TTC549 (cell line): Measurements from ENCODE around the gene ADGRD1.

Experiments used
- FAIRE-seq: peaks from 2 replicates; lab custom pipeline; 2012; peaks lifted over from hg19 to GRCh38; lab: Jason Lieb, UNC

Gene ADGRD1

GRCh38 chr12:131164096-131164872, 210.6 kb downstream of the ADGRD1 start:
- no peak for FAIRE-seq

GRCh38 chr12:131166717-131167116, 213.0 kb downstream of the ADGRD1 start:
- no peak for FAIRE-seq

- no peak for FAIRE-seq
These were observed 213.6 kb downstream of the ADGRD1 start for GRCh38 chr12:131167334-131167733.

- FAIRE-seq, result no peak
These were observed 217.3 kb downstream of the ADGRD1 start for GRCh38 chr12:131171029-131171428.

GRCh38 chr12:131174901-131175300, 221.2 kb downstream of the ADGRD1 start:
- no peak for FAIRE-seq

- no peak for FAIRE-seq
These were observed 222.6 kb downstream of the ADGRD1 start for GRCh38 chr12:131176266-131176665.

- no peak for FAIRE-seq
These were observed 223.2 kb downstream of the ADGRD1 start for GRCh38 chr12:131176926-131177325.

- FAIRE-seq, result no peak
These were observed 223.9 kb downstream of the ADGRD1 start for GRCh38 chr12:131177599-131177998.

GRCh38 chr12:131187602-131188001, 233.9 kb downstream of the ADGRD1 start:
- FAIRE-seq, result no peak

GRCh38 chr12:131188131-131189050, 234.7 kb downstream of the ADGRD1 start:
- no peak for FAIRE-seq

- no peak for FAIRE-seq
These were observed 236.1 kb downstream of the ADGRD1 start for GRCh38 chr12:131189781-131190180.

GRCh38 chr12:131190965-131191364, 237.3 kb downstream of the ADGRD1 start:
- no peak for FAIRE-seq
